Adrenal gland (tissue), 12 donors: ENCODE measurements around the gene WNT3A. TPM values are rescaled to one million over a fixed set of nuclear protein-coding genes. Genes with fewer than 3 reads are reported as not detected.

Experiments used
- DNase-seq, 7 donors: peaks; one replicate each; pipeline ENCODE4 v3.0.0-alpha.2; 2019 to 2020
- H3K27ac ChIP-seq, 5 donors: fragments of 200-600 bp; sonication (generic) in 4 of 5; 1 replicate in 3 of 5; 2 replicates in 2 of 5; pipeline versions ENCODE4 v1.5.1 to v1.8.0; 2016 to 2020; ENCODE audit warnings: mild to moderate bottlenecking in 1 of 5
- H3K27me3 ChIP-seq: fragments of 200-600 bp; 2 replicates; pipeline ENCODE4 v1.8.0; 2021
- H3K36me3 ChIP-seq, 2 donors: fragments of 200-600 bp; replicated peaks in 1 of 2; 1 replicate in 1 of 2; 2 replicates in 1 of 2; pipeline versions ENCODE4 v1.5.1 to v1.8.0; 2018 to 2022
- H3K4me1 ChIP-seq, 2 donors: fragments of 200-600 bp; replicated peaks in 1 of 2; 1 replicate in 1 of 2; 2 replicates in 1 of 2; pipeline versions ENCODE4 v1.5.1 to v1.8.0; 2018 to 2021
- H3K4me3 ChIP-seq, 4 donors: fragments of 200-600 bp; sonication (generic) in 3 of 4; one replicate each; pipeline ENCODE4 v1.5.1; 2016 to 2018
- H3K9me3 ChIP-seq, 3 donors: fragments of 200-600 bp; sonication (generic) in 1 of 3; replicated peaks in 1 of 3; 1 replicate in 2 of 3; 2 replicates in 1 of 3; pipeline versions ENCODE4 v1.5.1 to v1.8.0; 2016 to 2021
- POLR2A ChIP-seq, 2 donors: fragments of 450-650 bp; IDR thresholded peaks; one replicate each; pipeline ENCODE4 v1.6.1; 2017; ENCODE audit warnings: antibody characterized with exemption in 2 of 2, mild to moderate bottlenecking in 2 of 2, moderate library complexity in 1 of 2
- WGBS, 4 donors: extraction: QIAGEN DNeasy Blood & Tissue Kit in 2 of 4; methylation state at CpG; one replicate each; pipeline versions ENCODE4 v1.1.5 to v1.1.7; 2013 to 2017; 5-methylcytosine and 5-hydroxymethylcytosine counted together
- intact Hi-C, 2 donors: fragments of 100-400 bp; cut with DNase I; formaldehyde crosslinking; loops; one replicate each; pipeline versions ENCODE4 v1.14.1 to v1.15.0; 2022 to 2023
- polyA plus RNA-seq, 3 donors: library from polyadenylated mRNA; stranded (reverse); fragments of 200-250 nt in 2 of 3; fragments of 350-450 nt in 1 of 3; fragmentation: Illumina TruSeq in 1 of 3; extraction: RNeasy Lipid Tissue Mini Kit (QIAGEN cat#74804) in 1 of 3; gene quantifications; one replicate each; pipeline ENCODE4 v1.2.3, GENCODE V29; 2013 to 2014
- total RNA-seq, 9 donors: library from RNA; depleted of rRNA in 4 of 9; stranded (reverse); fragments of >200 nt in 4 of 9; fragments of 120-200 nt in 1 of 9; fragmentation: NEBNext Ultra II Directional in 1 of 9; extraction: Animal tissue kit (Norgen Biotek cat#: 25700) in 1 of 9; gene quantifications; one replicate each; pipeline versions ENCODE4 v1.1.0 to v1.2.4, GENCODE V29; 2013 to 2023
- TF ChIP-seq, protein P1 (sequence below), 6 experiments: fragments of 450-650 bp in 4 of 6; fragments of 200-600 bp in 2 of 6; sonication (generic) in 1 of 6; IDR thresholded peaks; 1 replicate in 5 of 6; 2 replicates in 1 of 6; pipeline versions ENCODE4 v1.5.1 to v1.8.0; 2016 to 2021; ENCODE audit warnings: antibody characterized with exemption in 6 of 6, mild to moderate bottlenecking in 2 of 6, moderate library complexity in 1 of 6
- donor health status: healthy with polysubstance abuse.
- donor health status: Bipolar disorder and iron deficiency.
- donor health status: DM: yes; HTN: yes; CAD: no.
- donor health status: DM: no; HTN: no; CAD: no.
- donor health status: DM: no; HTN: no; CAD: no.
- donor health status: DM: yes; HTN: yes; CAD: no.

The WNT3A gene
- total and polyA plus RNA-seq, 12 donors: not detected

DNA sequence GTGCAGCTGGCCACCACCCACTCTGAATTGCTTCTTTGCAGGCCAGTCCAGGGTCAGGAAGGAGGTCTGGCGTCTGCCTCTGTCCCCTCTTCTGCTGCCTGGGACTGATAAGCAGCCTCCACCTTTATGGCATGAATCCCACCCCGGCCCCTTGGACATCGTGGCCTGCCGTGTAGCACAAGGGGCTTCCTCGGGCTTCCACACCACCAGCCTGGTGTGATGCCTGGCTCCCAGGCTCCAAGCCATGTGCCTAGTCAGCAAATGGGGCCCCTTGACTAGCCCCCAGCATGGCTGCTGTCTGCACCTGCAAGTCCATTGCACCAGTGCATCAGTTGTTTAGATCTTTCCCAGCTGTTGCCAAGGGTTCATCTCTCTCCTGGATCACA, 65.9 kb downstream of the WNT3A start:
- no peak overlapping the region for H3K27ac ChIP-seq
- TF ChIP-seq POLR2A (IDR thresholded peaks at IDR 0.05): no peak
- TF ChIP-seq, protein P1, sequence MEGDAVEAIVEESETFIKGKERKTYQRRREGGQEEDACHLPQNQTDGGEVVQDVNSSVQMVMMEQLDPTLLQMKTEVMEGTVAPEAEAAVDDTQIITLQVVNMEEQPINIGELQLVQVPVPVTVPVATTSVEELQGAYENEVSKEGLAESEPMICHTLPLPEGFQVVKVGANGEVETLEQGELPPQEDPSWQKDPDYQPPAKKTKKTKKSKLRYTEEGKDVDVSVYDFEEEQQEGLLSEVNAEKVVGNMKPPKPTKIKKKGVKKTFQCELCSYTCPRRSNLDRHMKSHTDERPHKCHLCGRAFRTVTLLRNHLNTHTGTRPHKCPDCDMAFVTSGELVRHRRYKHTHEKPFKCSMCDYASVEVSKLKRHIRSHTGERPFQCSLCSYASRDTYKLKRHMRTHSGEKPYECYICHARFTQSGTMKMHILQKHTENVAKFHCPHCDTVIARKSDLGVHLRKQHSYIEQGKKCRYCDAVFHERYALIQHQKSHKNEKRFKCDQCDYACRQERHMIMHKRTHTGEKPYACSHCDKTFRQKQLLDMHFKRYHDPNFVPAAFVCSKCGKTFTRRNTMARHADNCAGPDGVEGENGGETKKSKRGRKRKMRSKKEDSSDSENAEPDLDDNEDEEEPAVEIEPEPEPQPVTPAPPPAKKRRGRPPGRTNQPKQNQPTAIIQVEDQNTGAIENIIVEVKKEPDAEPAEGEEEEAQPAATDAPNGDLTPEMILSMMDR (IDR thresholded peaks at IDR 0.05): no peak
- H3K27me3 ChIP-seq: no peaks in the 10 kb centered on the region
- WGBS, 4 donors: 49 to 68% (median 58%) methylated on average over 5 of the region's 5 CpGs
- no peaks in the 10 kb centered on the region for H3K9me3 ChIP-seq
- DNase-seq: peak in 2 of 7 donors; percentile 10 to 14
- H3K36me3 ChIP-seq: no peaks in the 10 kb centered on the region
- H3K4me3 ChIP-seq: no peak overlapping the region
- no peaks in the 10 kb centered on the region for H3K4me1 ChIP-seq
- intact Hi-C loops: no loop called here

DNA sequence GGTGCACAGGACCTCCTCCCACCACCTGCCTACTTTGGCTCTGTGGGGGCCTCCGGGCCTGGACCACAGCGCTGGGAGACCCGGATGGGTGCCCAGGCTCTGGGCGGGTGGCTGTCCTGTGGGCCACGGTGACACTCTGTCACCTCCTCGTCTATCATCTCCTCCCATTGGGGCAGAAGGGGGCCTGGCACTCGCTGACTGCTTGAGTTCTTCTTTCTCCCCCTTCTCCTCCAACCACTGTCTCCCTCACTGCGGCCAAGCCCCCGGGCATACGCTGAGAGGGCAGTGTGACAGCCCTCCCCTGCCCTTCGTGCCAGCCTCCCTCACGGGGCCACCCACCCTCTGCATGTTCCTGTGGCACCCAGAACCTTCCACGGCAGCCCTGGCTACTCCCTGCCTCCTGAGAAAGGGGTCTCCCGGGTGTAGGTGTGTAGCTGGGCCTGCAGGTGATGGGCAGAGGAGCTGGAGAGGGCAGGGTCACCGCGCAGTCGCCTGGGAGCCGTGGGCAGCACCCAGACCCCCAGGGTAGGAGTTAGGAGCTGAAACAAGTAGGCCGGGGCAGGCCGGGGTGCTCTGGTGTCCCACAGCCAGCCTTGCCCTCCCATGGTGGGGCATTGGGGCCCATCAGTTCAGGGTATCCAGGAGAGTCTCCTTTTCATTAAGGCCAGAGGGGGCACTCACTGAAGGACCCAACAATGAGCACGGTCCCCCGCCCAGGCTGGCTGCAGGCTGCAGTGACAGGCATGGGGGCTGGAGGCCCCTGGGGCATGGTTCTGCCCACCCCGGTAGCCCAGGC, 66.5 kb downstream of the WNT3A start:
- H3K9me3 ChIP-seq: no peaks in the 10 kb centered on the region
- H3K36me3 ChIP-seq: no peaks in the 10 kb centered on the region
- no peak overlapping the region for H3K4me3 ChIP-seq
- H3K27ac ChIP-seq: no peak overlapping the region
- intact Hi-C loops: no loop called here
- DNase-seq: peak in 4 of 7 donors; percentile 6 to 19 (median 12)
- TF ChIP-seq, protein P1 (IDR thresholded peaks at IDR 0.05): no peak
- TF ChIP-seq POLR2A (IDR thresholded peaks at IDR 0.05): no peak
- no peaks in the 10 kb centered on the region for H3K27me3 ChIP-seq
- 60 to 66% (median 64%) methylated on average over 10 to 23 of the region's 23 CpGs for WGBS, 4 donors
- H3K4me1 ChIP-seq: no peaks in the 10 kb centered on the region

DNA sequence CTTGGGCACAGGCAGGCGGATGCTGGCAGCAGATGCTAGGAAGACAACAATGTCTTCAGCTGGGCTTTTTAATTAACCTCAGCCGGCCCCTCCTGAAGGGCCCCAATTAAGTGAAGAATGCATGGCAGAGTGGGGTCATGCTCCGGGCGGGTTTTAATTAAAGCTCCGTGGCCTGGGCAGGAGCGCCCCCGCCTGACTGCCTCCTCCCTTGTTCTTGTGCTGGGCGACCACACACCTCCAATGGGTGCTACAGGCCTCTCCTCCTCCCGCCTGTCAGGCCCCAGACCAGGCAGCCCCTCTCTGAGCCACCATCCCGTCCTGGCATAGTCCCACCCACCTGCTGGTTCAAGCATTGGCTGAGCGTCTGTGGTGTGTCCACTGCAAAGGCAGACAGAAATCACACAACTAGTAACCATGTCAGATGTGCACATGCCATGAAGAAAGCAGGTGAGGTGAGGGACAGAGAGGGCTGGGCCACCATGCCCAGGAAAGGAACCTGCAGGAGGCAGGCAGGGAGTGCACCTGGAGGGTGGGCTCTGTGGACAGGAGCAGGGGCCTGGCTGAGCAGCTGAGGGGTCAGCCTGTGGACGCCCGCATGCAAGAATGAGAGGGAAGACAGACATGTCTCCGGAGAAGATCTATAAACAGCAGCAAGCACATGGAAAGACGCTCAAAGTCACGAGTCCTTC, 67.2 kb downstream of the WNT3A start:
- Histone ChIP-seq H3K4me1 (no peaks in the 10 kb centered on the region), H3K27me3 (no peaks in the 10 kb centered on the region), H3K4me3 (no peak overlapping the region), H3K9me3 (no peaks in the 10 kb centered on the region), H3K27ac (no peak overlapping the region), H3K36me3 (no peaks in the 10 kb centered on the region)
- intact Hi-C loops: no loop called here
- no peak for TF ChIP-seq POLR2A (IDR thresholded peaks at IDR 0.05)
- TF ChIP-seq, protein P1 (IDR thresholded peaks at IDR 0.05): no peak
- whole genome bisulfite sequencing, 4 donors: 41 to 64% (median 51%) methylated on average over 8 to 16 of the region's 16 CpGs
- DNase-seq: peak in 4 of 7 donors; percentile 7 to 24 (median 14)

DNA sequence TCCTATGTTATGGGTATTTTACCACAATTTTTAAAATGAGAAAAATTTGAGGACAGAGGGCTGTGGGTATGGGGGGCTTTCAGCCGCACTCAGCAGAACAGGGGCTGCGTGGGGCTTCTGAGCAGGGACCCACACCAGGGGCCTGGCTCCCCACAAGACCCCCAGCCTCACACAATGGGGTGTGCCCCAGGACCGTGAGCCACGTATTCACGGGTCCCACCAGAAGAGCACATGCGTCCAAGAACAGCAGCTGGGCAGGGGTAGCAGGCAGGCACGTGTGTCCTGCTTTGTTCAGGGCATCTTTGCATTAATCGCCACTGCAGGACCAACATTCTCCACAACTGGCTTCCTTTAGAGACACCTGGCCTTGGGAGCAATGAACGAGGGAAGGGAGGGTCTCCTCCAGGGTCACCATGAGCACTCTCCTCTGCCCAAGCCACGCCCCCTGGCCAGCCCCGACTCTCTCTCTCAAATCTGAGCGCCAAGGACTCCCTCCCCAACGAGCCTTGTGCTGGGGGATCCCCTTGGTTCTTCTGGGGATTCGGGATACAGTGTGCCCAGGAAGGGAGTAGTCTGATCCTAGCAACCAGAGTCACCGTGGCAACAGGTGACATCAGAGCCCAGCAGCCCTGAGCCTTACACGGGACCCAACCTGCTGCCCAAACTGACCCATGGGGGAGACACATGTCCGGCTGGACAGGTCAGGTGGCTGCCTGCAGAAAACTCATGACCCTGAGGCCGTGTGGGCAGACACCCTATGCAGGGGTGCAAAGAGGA, 68.3 kb downstream of the WNT3A start:
- DNase-seq: peak in 4 of 7 donors; percentile 22 to 41 (median 29)
- whole genome bisulfite sequencing, 4 donors: 37 to 49% (median 41%) methylated on average over 7 to 18 of the region's 18 CpGs
- intact Hi-C loops: no loop called here
- Histone ChIP-seq H3K36me3 (no peaks in the 10 kb centered on the region), H3K4me1 (no peaks in the 10 kb centered on the region), H3K27me3 (no peaks in the 10 kb centered on the region), H3K4me3 (no peak overlapping the region), H3K9me3 (no peaks in the 10 kb centered on the region), H3K27ac (no peak overlapping the region)
- no peak for TF ChIP-seq POLR2A (IDR thresholded peaks at IDR 0.05)
- TF ChIP-seq, protein P1 (IDR thresholded peaks at IDR 0.05): no peak
